Measurements from ENCODE around the gene NUTM2E.
"Not testable (repeated sequence)": the region's sequence is repeated elsewhere in the genome, so short reads cannot be mapped to it uniquely, and the experiment has no call there.

The NUTM2E gene, protein sequence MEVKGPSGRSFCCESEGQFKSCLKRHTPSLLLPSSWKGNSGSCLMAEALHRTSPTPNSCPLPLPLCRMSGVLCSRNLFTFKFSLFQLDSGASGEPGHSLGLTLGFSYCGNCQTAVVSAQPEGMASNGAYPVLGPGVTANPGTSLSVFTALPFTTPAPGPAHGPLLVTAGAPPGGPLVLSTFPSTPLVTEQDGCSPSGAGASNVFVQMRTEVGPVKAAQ (N-terminal part only)

DNA sequence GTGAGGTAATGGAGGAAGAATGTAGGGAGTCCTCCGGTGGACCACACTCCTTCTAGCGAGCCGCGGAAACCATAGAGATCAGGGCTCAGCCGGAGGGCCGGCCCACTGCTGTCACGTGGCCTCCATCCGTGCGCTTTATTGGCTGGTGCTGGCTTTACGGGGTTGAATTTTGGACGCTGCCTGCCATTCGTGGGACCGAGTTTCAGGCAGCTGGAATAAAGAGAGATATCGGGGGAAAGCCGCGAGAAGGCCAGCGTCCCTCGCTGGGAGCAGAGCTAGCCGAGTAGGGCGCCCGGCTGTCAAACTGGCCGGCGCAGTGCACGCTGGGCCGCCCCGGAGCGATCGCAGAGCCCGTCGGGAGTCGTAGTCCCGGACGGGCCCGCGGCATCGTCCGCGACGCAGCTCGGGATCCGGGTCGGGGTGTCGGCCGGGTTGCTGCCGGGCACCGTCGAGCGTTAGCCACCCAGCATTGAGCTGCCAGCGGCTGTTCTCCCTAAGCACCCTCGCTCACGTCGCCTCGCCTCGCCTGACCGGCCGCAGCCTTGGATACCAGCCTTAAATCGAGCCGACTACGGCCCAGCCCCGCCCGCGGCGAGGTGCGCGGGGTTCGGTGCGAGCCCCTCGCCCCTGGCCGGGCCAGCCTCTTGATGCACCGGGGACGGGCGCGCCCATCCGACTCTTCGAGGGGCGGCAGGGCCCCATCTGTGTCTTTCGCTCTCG is at the start of gene NUTM2E:
TSS of gene NUTM2E (plus strand) at position 244 of the 720 bp plus-strand sequence. CDS start 15,002 bp downstream, outside the sequence.
- intact Hi-C loops (cut with DNase I): not testable (repeated sequence)
- peak; percentile 72 to 94 (median 86) for DNase-seq

DNA sequence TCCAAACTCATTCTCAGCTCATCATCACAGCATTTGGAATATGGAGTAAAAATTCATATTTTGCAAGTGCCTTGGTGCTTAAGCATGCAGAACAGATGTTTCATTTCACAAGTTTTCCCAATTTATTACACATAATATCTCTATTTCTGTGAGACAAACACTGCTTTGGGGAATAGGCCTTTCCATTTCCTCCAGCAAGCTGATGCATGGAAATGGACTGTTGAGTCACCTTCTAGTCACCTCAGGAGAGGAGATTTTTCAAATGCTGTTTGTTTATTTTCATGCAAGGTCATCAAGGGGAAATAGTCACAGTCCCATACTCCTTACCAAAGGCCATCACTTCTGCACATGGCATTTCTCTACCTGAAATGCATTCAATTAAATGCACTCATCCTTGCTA is 48.5 kb upstream of the NUTM2E start:
- intact Hi-C loops (cut with DNase I); DNase-seq: not testable (repeated sequence)

DNA sequence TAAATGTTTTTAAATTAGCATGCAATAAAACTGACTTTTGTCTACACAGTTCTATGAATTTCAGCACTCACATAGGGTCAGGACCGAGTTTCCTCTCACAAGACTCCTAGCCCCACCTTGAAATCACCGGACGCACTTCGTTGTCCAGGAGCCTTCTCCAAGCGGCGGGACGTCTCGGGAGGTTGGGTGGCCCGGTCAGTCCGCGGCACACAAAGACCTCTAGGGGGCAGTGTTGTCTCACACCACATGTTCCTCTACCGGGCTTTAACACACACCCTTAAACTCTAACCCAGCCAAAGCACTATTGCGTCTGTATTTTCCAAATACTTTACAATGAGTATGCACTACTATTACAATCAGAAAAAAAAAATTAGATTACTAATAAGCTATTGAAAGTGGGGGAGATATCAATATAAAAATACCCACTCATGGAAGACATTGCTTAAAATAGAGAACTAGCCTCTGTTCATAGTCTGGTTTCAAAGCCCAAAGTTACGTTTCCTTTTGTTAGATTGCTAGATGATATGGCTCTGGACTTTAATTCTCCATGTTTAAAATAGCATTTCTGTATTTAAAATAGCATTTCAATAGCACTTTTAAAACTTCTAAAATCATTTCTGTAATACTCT is 47.1 kb upstream of the NUTM2E start:
- intact Hi-C loops (cut with DNase I): not testable (repeated sequence)
- peak; percentile 7 to 89 (median 68) for DNase-seq

DNA sequence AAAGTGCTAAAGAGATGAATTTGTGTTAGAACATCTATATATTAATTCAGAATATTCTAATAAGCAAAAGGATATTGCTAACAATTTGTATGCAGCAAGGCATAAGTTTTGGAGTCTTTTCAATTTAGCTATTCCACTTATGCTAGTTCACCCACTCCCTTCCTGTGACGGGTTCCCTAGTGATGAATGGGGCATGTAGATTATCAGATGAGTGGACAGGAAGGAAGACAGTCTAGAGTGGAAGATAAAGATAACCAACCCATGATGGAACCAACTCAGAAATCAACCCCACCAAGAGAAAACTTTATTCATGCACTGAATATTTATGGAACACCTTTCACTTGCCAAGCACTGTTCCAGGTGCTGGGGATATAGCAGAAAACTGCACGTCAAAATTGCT is 46.5 kb upstream of the NUTM2E start:
- DNase-seq; intact Hi-C loops (cut with DNase I): not testable (repeated sequence)

DNA sequence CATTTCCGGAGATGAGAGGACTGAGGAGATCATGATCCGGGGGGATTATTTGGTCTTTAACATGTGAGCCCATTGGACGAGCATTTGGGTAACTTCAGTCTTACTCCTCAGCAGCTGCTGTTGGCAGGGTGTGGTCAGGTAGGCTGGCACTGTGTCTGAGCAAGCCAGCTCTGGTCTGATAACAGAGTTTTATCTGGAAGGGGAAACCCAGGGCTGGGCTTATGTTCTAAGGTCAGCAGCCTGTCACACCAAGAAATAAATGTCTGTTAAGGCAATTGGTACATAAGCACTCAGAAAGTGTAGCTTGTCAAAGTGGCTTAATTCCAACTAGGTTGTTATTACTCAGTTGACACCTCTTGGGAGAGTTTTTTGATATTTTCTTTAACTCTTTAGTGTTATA is 45.0 kb upstream of the NUTM2E start:
- DNase-seq; intact Hi-C loops (cut with DNase I): not testable (repeated sequence)

DNA sequence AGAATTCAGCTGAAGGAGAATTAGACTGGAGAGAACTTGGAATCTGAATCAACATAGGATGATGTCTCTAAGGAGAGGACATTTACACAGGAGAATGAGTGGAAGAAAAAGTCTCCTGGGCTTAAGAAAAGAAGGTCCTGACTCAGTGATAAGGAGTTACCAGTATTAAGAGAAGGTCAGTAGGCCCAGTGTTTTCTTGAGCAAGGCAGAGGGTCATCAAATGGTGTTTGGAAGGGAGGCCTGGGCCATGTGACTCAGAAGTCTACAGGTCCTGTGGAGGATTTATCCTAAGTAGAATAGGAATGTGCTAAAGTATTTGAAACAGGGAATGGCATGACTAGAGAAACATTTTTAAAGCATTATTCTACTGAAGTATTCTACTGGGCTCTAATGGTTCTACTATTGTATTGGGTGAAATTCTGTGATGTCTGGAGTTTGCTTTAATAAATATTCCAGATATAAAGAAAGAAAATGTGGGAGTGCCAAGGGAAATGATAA is 39.0 kb upstream of the NUTM2E start:
- DNase-seq; intact Hi-C loops (cut with DNase I): not testable (repeated sequence)

DNA sequence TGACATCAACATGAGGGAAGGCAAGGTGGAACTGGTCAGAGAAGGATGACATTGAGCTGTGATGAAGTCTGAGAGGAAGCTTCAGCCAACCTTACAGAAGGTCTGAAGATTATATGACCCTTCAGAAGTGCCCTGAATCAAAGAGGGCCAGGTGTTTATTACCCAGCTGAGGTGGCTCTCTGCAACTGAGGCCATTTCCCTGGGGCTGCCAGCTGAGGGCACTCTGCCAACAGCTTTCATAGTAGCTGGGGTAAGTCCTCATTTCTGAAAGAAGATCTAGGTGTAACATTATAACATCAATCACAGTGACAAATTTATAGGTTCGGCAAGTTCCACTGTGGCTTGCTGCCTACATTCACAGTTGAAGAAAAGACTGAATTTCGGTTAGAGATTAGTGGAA is 37.2 kb upstream of the NUTM2E start:
- DNase-seq; intact Hi-C loops (cut with DNase I): not testable (repeated sequence)

DNA sequence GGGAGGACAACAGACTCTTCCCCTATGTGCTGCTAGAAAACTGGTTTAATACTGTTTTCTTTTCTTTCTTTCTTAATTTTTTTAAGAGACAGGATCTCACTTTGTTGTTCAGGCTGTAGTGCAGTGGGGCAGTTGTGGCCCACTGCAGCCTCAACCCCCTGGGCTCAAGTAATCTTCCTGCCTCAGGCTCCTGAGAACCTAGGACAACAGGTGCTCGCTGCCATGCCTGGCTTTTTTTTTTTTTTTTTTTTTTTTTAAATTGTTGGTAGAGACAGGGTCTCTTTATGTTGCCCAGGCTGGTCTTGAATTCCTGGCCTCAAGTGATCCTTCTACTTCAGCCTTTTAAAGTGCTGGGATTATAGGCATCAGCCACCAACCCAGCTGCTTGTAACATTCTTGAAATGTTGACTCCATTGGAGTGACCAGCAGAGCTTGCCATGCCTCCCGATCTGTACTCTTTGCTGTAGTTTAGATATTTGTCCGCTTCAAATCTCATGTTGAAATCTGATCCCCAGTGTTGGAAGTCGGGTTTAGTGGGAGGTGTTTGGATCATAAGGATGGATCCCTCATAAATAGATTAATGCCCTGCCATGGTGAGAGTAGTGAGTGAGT is 34.5 kb upstream of the NUTM2E start:
- intact Hi-C loops (cut with DNase I); DNase-seq: not testable (repeated sequence)

DNA sequence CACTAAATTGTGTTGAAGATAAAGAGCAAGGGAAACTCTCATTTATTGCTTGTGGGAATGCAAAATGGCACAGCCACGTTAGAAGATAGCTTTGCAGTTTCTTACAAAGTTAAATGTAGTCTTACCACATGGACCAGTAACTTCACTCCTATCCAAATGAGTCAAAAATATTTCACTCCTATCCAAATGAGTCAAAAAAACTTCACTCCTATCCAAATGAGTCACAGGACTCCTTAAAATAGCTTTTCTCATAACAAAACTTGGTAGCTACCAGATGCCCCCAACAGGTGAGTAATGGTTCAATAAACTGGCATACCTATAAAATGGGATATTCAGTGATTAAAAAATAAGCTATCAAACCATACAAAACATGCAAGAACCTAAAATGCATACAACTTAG is 27.2 kb upstream of the NUTM2E start:
- DNase-seq; intact Hi-C loops (cut with DNase I): not testable (repeated sequence)

DNA sequence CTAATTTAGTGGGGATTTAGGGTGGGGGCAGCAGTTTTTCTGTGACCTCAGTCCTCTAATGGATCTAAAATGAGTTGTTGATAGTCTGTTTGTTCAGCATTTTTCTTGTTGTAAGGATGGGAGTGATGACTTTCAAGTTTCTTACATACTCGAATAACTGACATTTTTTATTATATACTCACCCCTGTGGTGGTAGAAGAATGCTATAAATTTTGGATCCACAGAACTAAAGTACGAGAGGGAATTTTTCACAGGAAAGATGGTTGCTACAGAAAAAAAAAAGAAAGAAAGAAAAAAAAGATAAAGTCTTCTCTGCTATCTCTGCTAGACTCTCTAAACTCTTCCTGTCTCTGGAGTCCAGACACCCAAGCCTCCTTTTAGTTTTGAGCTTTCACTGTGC is 20.7 kb upstream of the NUTM2E start:
- intact Hi-C loops (cut with DNase I); DNase-seq: not testable (repeated sequence)

DNA sequence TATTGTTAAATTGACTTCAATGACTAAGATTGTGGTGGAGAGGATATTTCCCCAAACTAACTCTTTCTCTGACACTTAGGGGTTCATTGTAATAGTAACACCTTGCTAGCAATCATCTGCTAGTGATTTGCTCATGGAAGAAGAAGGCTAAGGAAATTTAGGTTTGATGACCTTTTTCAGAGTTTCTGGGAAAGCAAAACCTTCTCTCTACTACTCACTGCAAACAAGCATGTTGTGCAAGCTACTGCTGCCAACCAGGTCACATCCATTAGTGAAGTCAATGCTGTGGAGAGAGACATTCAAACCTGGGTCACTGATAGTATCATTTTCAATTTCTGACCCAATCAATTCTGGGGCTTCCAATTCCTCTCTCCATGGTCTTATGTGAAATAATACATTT is 14.6 kb upstream of the NUTM2E start:
- DNase-seq; intact Hi-C loops (cut with DNase I): not testable (repeated sequence)

DNA sequence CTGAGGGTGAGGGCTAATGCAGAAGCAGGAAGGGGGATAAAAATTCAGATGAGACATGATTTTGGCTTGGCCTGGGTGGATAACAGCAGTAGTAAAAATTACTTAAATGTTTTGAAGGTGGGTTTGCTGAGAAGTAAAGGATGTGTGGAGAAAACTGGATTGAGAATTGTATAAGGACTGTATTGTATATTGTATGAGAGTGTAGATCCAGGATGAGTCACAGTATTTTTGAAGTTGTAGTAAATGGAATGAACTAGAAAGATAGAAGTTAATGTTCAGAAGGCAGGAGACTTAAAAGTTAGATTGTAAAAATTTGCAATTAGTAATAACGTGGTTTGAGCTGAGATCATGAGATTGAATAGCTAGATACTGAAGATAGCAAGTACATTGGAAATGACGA is 10.2 kb upstream of the NUTM2E start:
- intact Hi-C loops (cut with DNase I); DNase-seq: not testable (repeated sequence)

DNA sequence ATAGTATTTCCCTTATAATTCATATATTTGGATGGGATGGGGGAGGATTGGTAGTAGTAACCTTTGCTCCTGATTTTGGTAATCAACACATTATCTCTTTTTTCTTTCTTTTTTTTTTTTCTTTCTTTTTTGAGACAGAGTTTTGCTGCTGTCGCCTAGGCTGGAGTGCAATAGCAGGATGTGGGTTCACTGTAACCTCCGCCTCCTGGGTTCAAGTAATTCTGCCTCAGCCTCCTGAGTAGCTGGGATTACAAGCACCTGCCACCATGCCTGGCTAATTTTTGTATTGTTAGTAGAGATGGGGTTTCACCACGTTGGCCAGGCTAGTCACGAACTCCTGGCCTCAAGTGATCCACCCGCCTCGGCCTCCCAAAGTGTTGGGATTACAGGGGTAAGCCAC is 3.2 kb upstream of the NUTM2E start:
- intact Hi-C loops (cut with DNase I); DNase-seq: not testable (repeated sequence)

DNA sequence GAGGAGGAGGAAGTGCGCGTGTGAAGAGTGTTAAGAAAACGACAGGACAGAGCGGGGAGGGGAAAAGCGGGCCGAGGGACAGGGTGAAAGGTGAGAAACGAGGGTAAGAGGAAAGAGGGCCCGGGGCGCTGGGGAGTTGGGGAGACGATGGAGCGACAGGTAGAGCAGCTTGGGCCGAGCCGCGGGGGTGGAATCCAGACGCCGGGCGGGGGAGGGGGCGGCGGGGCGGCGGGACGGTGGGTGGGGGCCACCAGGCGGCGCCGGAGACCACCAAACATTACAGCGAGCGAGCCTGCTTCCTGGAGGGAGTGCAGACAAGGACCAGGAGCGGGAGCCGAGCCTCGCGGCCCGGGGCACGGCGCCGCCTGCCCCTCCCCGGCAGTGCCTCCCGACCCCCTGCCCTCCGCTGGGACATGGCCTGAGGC is 940 bp upstream of the NUTM2E start:
- intact Hi-C loops (cut with DNase I): not testable (repeated sequence)
- DNase-seq: peak in 20 of 42 donors; percentile 2 to 42 (median 23)

DNA sequence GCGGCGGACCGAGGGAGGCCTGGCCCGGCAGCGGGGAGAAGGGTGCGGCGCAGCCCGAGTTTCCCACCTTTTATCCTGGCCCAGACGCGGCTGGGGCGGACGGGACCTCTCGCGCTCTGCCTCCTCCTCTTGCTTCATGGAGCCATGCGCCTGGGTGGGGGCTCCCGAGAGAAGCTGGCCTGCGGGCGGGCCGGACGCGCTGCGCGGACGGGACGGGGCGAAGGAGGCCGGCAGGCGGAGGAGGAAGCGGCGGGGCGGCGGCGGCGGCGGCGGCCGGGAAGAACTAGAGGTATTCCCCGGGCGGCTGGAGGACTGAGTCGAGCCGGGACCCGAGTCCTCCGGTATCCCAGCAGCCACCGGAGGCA is 426 bp upstream of the NUTM2E start:
- DNase-seq: peak in 12 of 42 donors; percentile 1 to 33 (median 10)
- intact Hi-C loops (cut with DNase I): not testable (repeated sequence)

DNA sequence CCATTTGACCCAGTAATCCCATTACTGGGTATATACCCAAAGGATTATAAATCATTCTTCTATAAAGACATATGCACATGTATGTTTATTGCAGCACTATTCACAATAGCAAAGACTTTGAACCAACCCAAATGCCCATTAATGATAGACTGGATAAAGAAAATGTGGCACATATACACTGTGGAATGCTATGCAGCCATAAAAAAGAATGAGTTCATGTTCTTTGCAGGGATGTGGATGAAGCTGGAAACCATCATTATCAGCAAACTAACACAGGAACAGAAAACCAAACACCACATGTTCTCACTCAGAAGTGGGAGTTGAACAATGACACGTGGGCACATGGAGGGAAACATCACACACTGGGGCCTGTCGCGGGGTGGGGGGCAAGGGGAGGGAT is 7.3 kb downstream of the NUTM2E start:
- intact Hi-C loops (cut with DNase I); DNase-seq: not testable (repeated sequence)

DNA sequence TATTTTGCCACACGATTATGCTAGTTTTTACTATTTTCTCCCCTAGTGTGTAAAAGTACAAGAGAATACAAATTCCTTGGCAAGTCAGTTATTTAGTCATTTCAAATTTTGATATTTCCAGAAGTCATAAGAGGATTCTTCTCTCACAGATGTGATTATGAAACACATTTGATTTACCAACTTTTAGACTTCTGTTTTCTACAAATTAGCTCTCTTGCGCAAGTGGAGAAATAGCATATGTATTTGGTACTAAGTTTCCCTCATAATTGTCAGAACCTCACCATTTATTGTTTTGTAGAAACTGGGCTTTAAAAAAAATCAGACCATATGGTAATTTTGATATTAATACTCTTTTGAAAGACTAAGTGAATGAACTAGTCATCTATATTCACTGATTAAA is 9.4 kb downstream of the NUTM2E start:
- intact Hi-C loops (cut with DNase I); DNase-seq: not testable (repeated sequence)

DNA sequence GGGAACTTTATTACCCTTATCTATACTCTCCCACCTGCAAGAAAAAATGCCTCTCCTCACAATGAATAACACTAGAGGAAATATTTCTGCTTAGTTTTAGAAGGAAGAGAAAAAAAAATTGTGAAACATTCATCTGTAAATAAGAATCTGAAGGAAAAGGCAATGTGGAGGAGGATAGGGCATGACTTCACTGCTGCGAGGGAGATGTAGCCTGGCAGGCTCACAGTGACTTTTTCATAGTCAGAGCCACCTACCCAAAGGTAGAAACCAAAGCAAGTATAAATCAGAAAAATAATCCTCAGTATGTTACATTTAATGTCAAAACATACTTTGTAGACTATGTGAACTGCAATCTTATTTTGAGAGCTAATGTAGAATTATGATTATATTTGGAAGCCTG is 10.4 kb downstream of the NUTM2E start:
- peak in 23 of 42 donors; percentile 3 to 70 (median 28) for DNase-seq
- intact Hi-C loops (cut with DNase I): not testable (repeated sequence)

DNA sequence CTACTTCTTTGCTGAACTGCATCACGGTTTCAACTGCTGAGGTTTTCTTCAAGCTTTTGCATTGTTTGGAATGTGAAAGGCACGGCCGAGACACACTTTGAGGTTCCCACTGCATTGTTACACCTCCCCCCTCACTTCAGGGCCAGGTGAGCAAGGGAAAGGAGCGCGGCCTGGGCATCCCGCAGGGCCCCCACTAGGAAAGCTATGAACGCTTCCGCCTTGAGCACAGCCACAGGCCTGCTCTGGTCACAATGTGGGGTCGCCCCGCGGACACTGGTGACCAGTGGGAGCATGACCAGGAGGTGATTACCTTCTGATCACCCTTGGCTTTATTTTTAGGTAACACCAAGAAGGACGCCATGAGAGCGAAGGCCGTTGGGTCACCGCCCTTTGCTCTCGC is 11.9 kb downstream of the NUTM2E start:
- intact Hi-C loops (cut with DNase I); DNase-seq: not testable (repeated sequence)
